Stimulated activated CD8-positive, alpha-beta memory T cell treated with anti-CD3 and anti-CD28 coated beads, Interleukin-4, amount 100 ng/mL, for 48 hours (primary cell): ENCODE measurements around the gene HOXA3.

Source experiments
- DNase-seq: peaks from one replicate; pipeline ENCODE4 v3.0.0-alpha.2; 2020

Gene HOXA3

GRCh38 chr7:27189295-27189996, 37.1 kb upstream of the HOXA3 start:
- peak; percentile 22 for DNase-seq

GRCh38 chr7:27188386-27189294, 36.3 kb upstream of the HOXA3 start:
- DNase-seq: peak; percentile 41

- DNase-seq: peak; percentile 27
Observed at GRCh38 chr7:27187475-27188385, 35.3 kb upstream of the HOXA3 start.

GRCh38 chr7:27186668-27187474, 34.5 kb upstream of the HOXA3 start:
- DNase-seq: peak; percentile 13

- DNase-seq: no peak
Observed at GRCh38 chr7:27185854-27186667, 33.7 kb upstream of the HOXA3 start.

GRCh38 chr7:27185013-27185853, 32.9 kb upstream of the HOXA3 start, which contains the start of gene HOXA11:
TSS of gene HOXA11 (minus strand) at chr7:27185232. CDS start at chr7:27185144, 88 bp downstream.
- DNase-seq: peak; percentile 30

- peak; percentile 43 for DNase-seq
Observed at GRCh38 chr7:27184337-27185012, 32.1 kb upstream of the HOXA3 start.

- peak; percentile 25 for DNase-seq
Observed at GRCh38 chr7:27183682-27184336, 31.4 kb upstream of the HOXA3 start.

- DNase-seq: peak; percentile 23
Observed at GRCh38 chr7:27182861-27183681, 30.7 kb upstream of the HOXA3 start.

- DNase-seq: no peak
Observed at GRCh38 chr7:27182285-27182841, 30.0 kb upstream of the HOXA3 start.

- DNase-seq: peak; percentile 12
Observed at GRCh38 chr7:27181795-27182275, 29.5 kb upstream of the HOXA3 start.

- peak; percentile 21 for DNase-seq
Observed at GRCh38 chr7:27180431-27181420, 28.3 kb upstream of the HOXA3 start.

GRCh38 chr7:27179503-27180430, 27.4 kb upstream of the HOXA3 start:
- peak; percentile 79 for DNase-seq

- no peak for DNase-seq
Observed at GRCh38 chr7:27179030-27179429, 26.6 kb upstream of the HOXA3 start.

- no peak for DNase-seq
Observed at GRCh38 chr7:27178366-27178765, 26.0 kb upstream of the HOXA3 start.
